AG20443 (cell line): ENCODE results near the gene SRMS.

Source experiments
- DNase-seq: peaks from one replicate; pipeline ENCODE4 v3.0.0; 2012; ENCODE audit warnings: low spot score, mixed read lengths

The SRMS gene

GRCh38 chr20:63547725-63548480 is at the start of gene SRMS:
Gene SRMS (minus strand): TSS chr20:63547749. CDS start chr20:63547463, 286 bp downstream.
- DNase-seq, result no peak

GRCh38 chr20:63596423-63596822 is 48.9 kb upstream of the SRMS start:
- DNase-seq, result no peak

- DNase-seq, result no peak
Observed at GRCh38 chr20:63595416-63596127, 48.0 kb upstream of the SRMS start.

GRCh38 chr20:63594043-63594561 is 46.6 kb upstream of the SRMS start:
- DNase-seq, result peak; percentile 86

- DNase-seq, result no peak
Observed at GRCh38 chr20:63592661-63593060, 45.1 kb upstream of the SRMS start.

GRCh38 chr20:63591786-63592355 is 44.3 kb upstream of the SRMS start:
- no peak for DNase-seq

- DNase-seq, result no peak
Observed at GRCh38 chr20:63591147-63591533, 43.6 kb upstream of the SRMS start.

GRCh38 chr20:63590218-63591146 is 42.9 kb upstream of the SRMS start:
- DNase-seq, result no peak

GRCh38 chr20:63589261-63590217 is 42.0 kb upstream of the SRMS start:
- DNase-seq, result no peak

- no peak for DNase-seq
Observed at GRCh38 chr20:63588641-63589041, 41.1 kb upstream of the SRMS start.

- DNase-seq, result no peak
Observed at GRCh38 chr20:63587776-63588591, 40.4 kb upstream of the SRMS start.

GRCh38 chr20:63587256-63587655 is 39.7 kb upstream of the SRMS start:
- no peak for DNase-seq

GRCh38 chr20:63586797-63587196 is 39.2 kb upstream of the SRMS start:
- no peak for DNase-seq

GRCh38 chr20:63585616-63586565 is 38.3 kb upstream of the SRMS start:
- no peak for DNase-seq

- DNase-seq, result no peak
Observed at GRCh38 chr20:63582382-63583063, 35.0 kb upstream of the SRMS start.

GRCh38 chr20:63580796-63581461 is 33.4 kb upstream of the SRMS start:
- peak; percentile 32 for DNase-seq

- DNase-seq, result no peak
Observed at GRCh38 chr20:63579017-63579694, 31.6 kb upstream of the SRMS start.
